Spleen (tissue), 7 donors: ENCODE data around the gene CBFA2T2.
A peak's percentile ranks its signal among the peaks of the same experiment; 100 is the strongest.

Experiments
- POLR2A ChIP-seq, 3 donors: fragments of 450-650 bp; IDR thresholded peaks; one replicate each; pipeline ENCODE4 v1.5.1; 2017; ENCODE audit warnings: antibody characterized with exemption in 3 of 3, mild to moderate bottlenecking in 1 of 3
- POLR2AphosphoS5 ChIP-seq, 3 donors: sonication (generic); formaldehyde crosslinking; IDR thresholded peaks; one replicate each; pipeline ENCODE4 v1.5.1; 2017; ENCODE audit warnings: antibody characterized with exemption in 3 of 3
- TF ChIP-seq, protein P1 (sequence below), 11 experiments: fragments of 200-600 bp in 7 of 11; fragments of 450-650 bp in 4 of 11; sonication (generic) in 4 of 11; IDR thresholded peaks in 8 of 11; conservative IDR thresholded peaks in 3 of 11; 1 replicate in 7 of 11; 2 replicates in 4 of 11; pipeline versions ENCODE4 v1.4.0 to v1.8.0; 2016 to 2021; ENCODE audit warnings: antibody characterized with exemption in 11 of 11, inconsistent platforms in 4 of 11, mild to moderate bottlenecking in 1 of 11
- donor health status: DM: no; HTN: no; CAD: no; lungs with moderate emphysema.
- donor health status: DM: no; HTN: no; CAD: no.
- donor health status: DM: no; HTN: no; CAD: no.

DNA sequence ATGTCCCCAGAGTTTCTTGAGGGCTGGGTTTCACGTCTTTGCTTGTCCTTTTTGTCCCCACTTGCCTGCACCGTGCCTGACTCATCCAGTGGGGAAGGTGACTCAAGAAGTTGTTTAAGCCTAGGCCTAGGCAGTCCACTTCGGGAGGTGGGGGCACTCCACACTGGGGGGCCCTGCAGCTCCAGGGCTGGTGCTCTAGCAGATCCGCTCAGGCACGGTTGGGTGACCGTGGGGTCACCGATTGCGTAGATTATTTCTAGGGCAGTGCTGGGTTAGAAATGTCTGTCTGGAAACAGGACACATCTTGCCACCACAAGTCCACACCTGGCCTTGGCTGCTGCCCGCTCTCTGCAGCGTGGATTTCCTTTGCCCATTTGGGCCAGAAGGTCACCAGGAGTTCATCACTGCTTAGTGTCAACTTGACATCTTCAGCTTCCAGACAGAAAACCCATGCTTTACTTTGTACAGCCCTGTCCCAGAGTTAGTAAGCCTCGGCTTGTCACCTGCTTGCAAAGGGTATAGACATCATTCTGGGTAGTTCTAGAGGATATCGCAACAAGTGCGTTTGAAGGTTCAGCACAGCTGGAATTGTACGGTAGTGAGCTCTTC, 158.6 kb downstream of the CBFA2T2 start:
- TF ChIP-seq, protein P1, sequence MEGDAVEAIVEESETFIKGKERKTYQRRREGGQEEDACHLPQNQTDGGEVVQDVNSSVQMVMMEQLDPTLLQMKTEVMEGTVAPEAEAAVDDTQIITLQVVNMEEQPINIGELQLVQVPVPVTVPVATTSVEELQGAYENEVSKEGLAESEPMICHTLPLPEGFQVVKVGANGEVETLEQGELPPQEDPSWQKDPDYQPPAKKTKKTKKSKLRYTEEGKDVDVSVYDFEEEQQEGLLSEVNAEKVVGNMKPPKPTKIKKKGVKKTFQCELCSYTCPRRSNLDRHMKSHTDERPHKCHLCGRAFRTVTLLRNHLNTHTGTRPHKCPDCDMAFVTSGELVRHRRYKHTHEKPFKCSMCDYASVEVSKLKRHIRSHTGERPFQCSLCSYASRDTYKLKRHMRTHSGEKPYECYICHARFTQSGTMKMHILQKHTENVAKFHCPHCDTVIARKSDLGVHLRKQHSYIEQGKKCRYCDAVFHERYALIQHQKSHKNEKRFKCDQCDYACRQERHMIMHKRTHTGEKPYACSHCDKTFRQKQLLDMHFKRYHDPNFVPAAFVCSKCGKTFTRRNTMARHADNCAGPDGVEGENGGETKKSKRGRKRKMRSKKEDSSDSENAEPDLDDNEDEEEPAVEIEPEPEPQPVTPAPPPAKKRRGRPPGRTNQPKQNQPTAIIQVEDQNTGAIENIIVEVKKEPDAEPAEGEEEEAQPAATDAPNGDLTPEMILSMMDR (IDR thresholded peaks at IDR 0.05 in 8 of 11, conservative IDR thresholded peaks at IDR 0.05 in 3 of 11), result no peak
- TF ChIP-seq POLR2AphosphoS5 (IDR thresholded peaks at IDR 0.05), result peak in 1 of 3 donors; percentile 24
- no peak for TF ChIP-seq POLR2A (IDR thresholded peaks at IDR 0.05)
